Measurements from ENCODE around the gene SHB. TPM values are rescaled to one million over a fixed set of nuclear protein-coding genes. Genes with fewer than 3 reads are reported as not detected.
A peak's percentile ranks its signal among the peaks of the same experiment; 100 is the strongest.

Gene SHB
- polyA plus RNA-seq, 2 of the 4 experiments (the other 2 are of a cell fraction), result 15.4 to 22.0 TPM

GRCh38 chr9:38062106-38062497 lies 6.9 kb downstream of the SHB start:
- H3K27ac ChIP-seq, result peak overlapping the region in 1 of 2 experiments; percentile 81; a peak in 3 of 6 replicates
- TF ChIP-seq HOXA7 (CRISPR knock-in tag; IDR thresholded peaks at IDR 0.05) (no peak), CBX2 (IDR thresholded peaks at IDR 0.05; ENCODE audit: borderline replicate concordance, low read depth) (no peak), NR3C1 (IDR thresholded peaks at IDR 0.05) (no peak), USF2 (IDR thresholded peaks at IDR 0.05) (no peak), HDAC2 (IDR thresholded peaks at IDR 0.05) (no peak), CHD4 (IDR thresholded peaks at IDR 0.05; ENCODE audit: borderline replicate concordance) (no peak), REST (IDR thresholded peaks at IDR 0.05) (no peak), EP300 (IDR thresholded peaks at IDR 0.05) (no peak), MAZ (IDR thresholded peaks at IDR 0.05; ENCODE audit: borderline replicate concordance, low read depth, low read length) (no peak), FOSB (CRISPR knock-in tag; IDR thresholded peaks at IDR 0.05) (no peak), RNF2 (IDR thresholded peaks at IDR 0.05; ENCODE audit: borderline replicate concordance, low read depth) (no peak), KDM1A (IDR thresholded peaks at IDR 0.05; ENCODE audit: low read depth) (no peak), POLR2A (IDR thresholded peaks at IDR 0.05; ENCODE audit: low read length) (no peak), RAD21 (conservative IDR thresholded peaks at IDR 0.05 in 1 of 2, IDR thresholded peaks at IDR 0.05 in 1 of 2) (no peak), FOSL2 (IDR thresholded peaks at IDR 0.05) (no peak), FOSL2 (CRISPR knock-in tag; IDR thresholded peaks at IDR 0.05) (no peak), NFE2L2 (conservative IDR thresholded peaks at IDR 0.05; ENCODE audit: low read length) (no peak), POLR2AphosphoS2 (conservative IDR thresholded peaks at IDR 0.05; ENCODE audit: low read length) (no peak)
- peaks cover 96% of the 10 kb centered on the region for H3K4me1 ChIP-seq
- peak overlapping the region; percentile 97; the same call in 2 of the 3 replicates for H3K4me2 ChIP-seq
- CTCF ChIA-PET, result interaction anchor here (1.0 to 7.8 kb wide), 11 partner anchors 9 to 202 kb away, joined by 3 to 52 read pairs (median 6); no protein-coding TSS in a partner anchor
- no peak overlapping the region for H3K4me3 ChIP-seq
- H3K9me3 ChIP-seq, result no peaks in the 10 kb centered on the region
- WGBS (ENCODE audit: missing lambda C conversion rate), result 97% methylated on average over 3 of the region's 3 CpGs
- FAIRE-seq, result no peak
- DNase-seq (ENCODE audit: low read depth in 1 of 2, low spot score in 1 of 2), result no peak
- no peak for ATAC-seq
- POLR2A ChIA-PET, result no interaction called here

GRCh38 chr9:38061326-38061977 lies 7.6 kb downstream of the SHB start:
- no peak for DNase-seq (ENCODE audit: low read depth in 1 of 2, low spot score in 1 of 2)
- no peak for FAIRE-seq
- peaks cover 99% of the 10 kb centered on the region for H3K4me1 ChIP-seq
- H3K9me3 ChIP-seq, result no peaks in the 10 kb centered on the region
- ChIA-PET CTCF (interaction anchor here (1.0 to 7.8 kb wide), 13 partner anchors 8 to 202 kb away, joined by 3 to 52 read pairs (median 7); no protein-coding TSS in a partner anchor), POLR2A (interaction anchor here (1.2 kb wide), 1 partner anchor 14 kb away, joined by 4 read pairs; no protein-coding TSS in a partner anchor)
- ATAC-seq, result no peak
- TF ChIP-seq ATOH8 (CRISPR knock-in tag; IDR thresholded peaks at IDR 0.05; ENCODE audit: low read depth), result no peak
- no peak for TF ChIP-seq EP300 (IDR thresholded peaks at IDR 0.05)
- no peak for TF ChIP-seq HOXB5 (CRISPR knock-in tag; IDR thresholded peaks at IDR 0.05)
- no peak for TF ChIP-seq CBX2 (IDR thresholded peaks at IDR 0.05; ENCODE audit: borderline replicate concordance, low read depth)
- H3K4me2 ChIP-seq, result no peak overlapping the region
- WGBS (ENCODE audit: missing lambda C conversion rate), result 79% methylated on average over 6 of the region's 6 CpGs
- no peak overlapping the region for H3K4me3 ChIP-seq
- peak overlapping the region in 1 of 2 experiments; percentile 81; a peak in 4 of 6 replicates for H3K27ac ChIP-seq

Data from A549 (cell line).